Aortic smooth muscle cell (primary cell): ENCODE results near the gene TJAP1. TPM values are rescaled to one million over a fixed set of nuclear protein-coding genes. Genes with fewer than 3 reads are reported as not detected.

Experiments used
- total RNA-seq: library from RNA; depleted of rRNA; stranded (reverse); fragments of >200 nt; gene quantifications from 2 replicates; pipeline ENCODE4 v1.2.3, GENCODE V29; 2014

TJAP1 gene, protein sequence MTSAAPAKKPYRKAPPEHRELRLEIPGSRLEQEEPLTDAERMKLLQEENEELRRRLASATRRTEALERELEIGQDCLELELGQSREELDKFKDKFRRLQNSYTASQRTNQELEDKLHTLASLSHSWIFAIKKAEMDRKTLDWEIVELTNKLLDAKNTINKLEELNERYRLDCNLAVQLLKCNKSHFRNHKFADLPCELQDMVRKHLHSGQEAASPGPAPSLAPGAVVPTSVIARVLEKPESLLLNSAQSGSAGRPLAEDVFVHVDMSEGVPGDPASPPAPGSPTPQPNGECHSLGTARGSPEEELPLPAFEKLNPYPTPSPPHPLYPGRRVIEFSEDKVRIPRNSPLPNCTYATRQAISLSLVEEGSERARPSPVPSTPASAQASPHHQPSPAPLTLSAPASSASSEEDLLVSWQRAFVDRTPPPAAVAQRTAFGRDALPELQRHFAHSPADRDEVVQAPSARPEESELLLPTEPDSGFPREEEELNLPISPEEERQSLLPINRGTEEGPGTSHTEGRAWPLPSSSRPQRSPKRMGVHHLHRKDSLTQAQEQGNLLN
- 10.7 and 11.4 TPM in 2 replicates for total RNA-seq

DNA sequence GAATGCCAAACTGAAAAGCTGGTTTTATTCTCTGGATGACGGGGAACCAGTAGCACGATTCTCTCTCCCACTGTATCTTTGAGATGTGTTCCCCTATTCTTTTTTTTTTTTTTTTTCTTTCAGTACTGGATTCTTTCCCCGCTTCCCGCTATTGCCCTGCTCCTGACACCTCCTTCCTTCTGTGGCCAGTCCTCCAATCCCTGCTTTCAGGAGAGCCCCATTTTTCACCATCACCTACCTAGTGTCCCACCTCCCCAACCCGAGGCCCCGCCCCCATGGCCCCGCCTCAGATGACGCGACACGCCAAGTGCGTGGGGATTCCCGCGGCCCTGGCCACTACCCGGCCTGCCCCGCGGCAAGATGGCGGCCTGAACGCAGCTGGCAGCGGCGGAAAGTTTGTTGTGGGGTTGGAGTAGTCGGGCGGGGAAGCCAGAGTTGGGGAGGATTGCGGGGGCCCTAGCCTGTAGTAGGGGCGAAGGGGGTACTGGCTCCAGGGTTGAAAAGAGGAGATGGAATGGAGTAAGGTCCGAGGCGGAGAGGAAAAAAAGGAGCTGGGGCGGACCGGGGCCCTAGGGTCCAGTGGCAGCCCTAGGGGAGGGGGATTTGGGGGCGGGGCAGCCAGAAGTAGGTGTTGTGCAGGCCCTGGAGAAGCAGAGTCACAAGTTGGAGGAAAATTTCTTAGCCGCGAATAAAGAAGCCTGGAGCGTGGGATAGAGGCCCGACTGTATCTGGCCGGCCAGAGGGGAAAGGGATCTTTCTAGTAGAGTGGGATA, at the start of gene TJAP1:
TJAP1 (plus strand) TSS at position 336 of the 773 bp plus-strand sequence. CDS start 21,432 bp downstream, outside the sequence.

DNA sequence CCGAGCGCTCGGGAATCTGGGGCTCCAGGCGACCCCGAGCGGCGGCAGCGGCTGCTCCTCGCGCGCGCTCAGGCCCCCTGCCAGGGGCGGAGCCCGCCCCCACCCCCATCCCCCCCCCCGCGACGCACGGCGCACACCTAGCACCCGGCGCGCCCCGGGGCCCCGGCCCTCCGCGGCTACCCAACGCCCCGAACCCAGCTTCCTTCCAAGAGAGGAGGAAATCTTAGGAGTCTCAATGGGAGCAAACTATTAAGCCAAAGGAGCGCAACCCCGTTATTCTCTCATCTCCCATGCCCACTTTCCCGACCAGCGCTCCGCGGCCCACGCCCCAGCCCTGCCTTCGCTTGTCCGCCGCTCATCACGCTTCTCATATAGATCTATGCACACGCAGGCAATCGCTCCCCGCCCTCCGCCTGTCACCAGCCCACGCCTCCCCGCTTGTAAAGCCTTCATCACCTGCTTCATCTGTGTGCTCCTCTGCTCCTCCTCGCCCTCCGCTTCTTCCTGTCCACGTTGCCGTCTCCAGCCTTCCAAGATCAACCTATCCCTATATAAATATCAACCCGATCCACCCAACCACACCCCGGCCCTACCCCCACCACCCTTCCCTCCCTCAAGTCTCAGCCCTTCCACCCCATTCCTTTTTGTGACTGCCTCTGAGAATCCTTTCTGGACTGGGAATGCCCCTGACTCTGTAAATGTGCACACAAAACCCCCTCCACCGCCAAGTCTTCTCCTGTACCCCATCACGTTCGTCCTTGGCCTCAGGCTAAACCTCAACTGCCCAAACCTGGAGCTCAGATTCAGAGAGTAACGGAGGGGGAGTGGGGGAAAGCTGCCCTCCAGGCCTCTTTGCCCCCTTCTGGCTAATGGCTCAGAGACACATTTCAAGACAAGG, 21.6 kb upstream of the TJAP1 start, which contains the start of gene DLK2:
DLK2 (minus strand) TSS at position 18 of the 898 bp plus-strand sequence. CDS start 723 bp downstream, outside the sequence.

GRCh38 chr6:43509984-43510826, 32.8 kb downstream of the TJAP1 start, which contains the start of gene LRRC73:
TSS of gene LRRC73 (minus strand) at chr6:43510346. CDS start at chr6:43509785, 561 bp downstream.

GRCh38 chr6:43516697-43517504, 39.5 kb downstream of the TJAP1 start, which contains the start of the genes POLR1C and YIPF3:
TSS of gene POLR1C (plus strand) at chr6:43517089. CDS start at chr6:43517110, 21 bp downstream.
TSS of gene YIPF3 (minus strand) at chr6:43516926. CDS start at chr6:43516807, 119 bp downstream.

Other genes with a start within 250 kb of the TJAP1 start
- gene DNPH1, start 248.1 kb upstream of the TJAP1 start, total RNA-seq = 42.3 and 45.3 TPM in 2 replicates
- gene TTBK1, start 234.1 kb upstream of the TJAP1 start, total RNA-seq = under 0.01 TPM in 2 replicates
- not detected in 2 replicates for gene SLC22A7, start 179.3 kb upstream of the TJAP1 start, total RNA-seq
- 0.13 and 0.19 TPM in 2 replicates for gene CRIP3, start 168.7 kb upstream of the TJAP1 start, total RNA-seq
- 5.5 and 6.8 TPM in 2 replicates for gene ZNF318, start 107.9 kb upstream of the TJAP1 start, total RNA-seq
- 20.3 and 23.0 TPM in 2 replicates for gene ABCC10, start 50.0 kb upstream of the TJAP1 start, total RNA-seq
- 0.12 TPM in 1 of 2 replicates, not detected in the other for gene DLK2, start 22.0 kb upstream of the TJAP1 start, total RNA-seq
- gene LRRC73, start 32.8 kb downstream of the TJAP1 start, total RNA-seq = 0.79 and 0.81 TPM in 2 replicates
- 111 and 132 TPM in 2 replicates for gene YIPF3, start 39.4 kb downstream of the TJAP1 start, total RNA-seq
- 20.0 and 26.4 TPM in 2 replicates for gene POLR1C, start 39.5 kb downstream of the TJAP1 start, total RNA-seq
- gene XPO5, start 98.5 kb downstream of the TJAP1 start, total RNA-seq = 12.7 and 19.7 TPM in 2 replicates
- 17.0 and 18.4 TPM in 2 replicates for gene POLH, start 98.6 kb downstream of the TJAP1 start, total RNA-seq
- gene GTPBP2, start 151.7 kb downstream of the TJAP1 start, total RNA-seq = 46.4 and 47.8 TPM in 2 replicates
- 15.4 and 18.1 TPM in 2 replicates for gene MAD2L1BP, start 158.3 kb downstream of the TJAP1 start, total RNA-seq
- 0.40 and 0.44 TPM in 2 replicates for gene RSPH9, start 167.5 kb downstream of the TJAP1 start, total RNA-seq
- 39.5 and 42.5 TPM in 2 replicates for gene MRPS18A, start 210.2 kb downstream of the TJAP1 start, total RNA-seq